Keratinocyte (primary cell): ENCODE data around the gene DDX28.
A peak's percentile ranks its signal among the peaks of the same experiment; 100 is the strongest.

ENCODE experiments used
- CTCF ChIP-seq, 3 experiments: IDR thresholded peaks in 1 of 3; conservative IDR thresholded peaks in 1 of 3; optimal IDR thresholded peaks in 1 of 3; 2 replicates in 2 of 3; 3 replicates in 1 of 3; pipeline versions ENCODE3 to v1.5.1; 2011; ENCODE audit warnings: low read length in 3 of 3, mild to moderate bottlenecking in 3 of 3, moderate library complexity in 2 of 3, control low read depth in 1 of 3, inconsistent platforms in 1 of 3; ENCODE audit not compliant: insufficient read depth in 2 of 3; ENCODE audit errors: extremely low read depth in 1 of 3
- EZH2 ChIP-seq: IDR thresholded peaks from one replicate; pipeline ENCODE4 v1.6.1; 2012; ENCODE audit warnings: inconsistent platforms, mild to moderate bottlenecking, low read length, moderate library complexity

- TF ChIP-seq CTCF (optimal IDR thresholded peaks at IDR 0.05 in 1 of 3, IDR thresholded peaks at IDR 0.05 in 1 of 3, conservative IDR thresholded peaks at IDR 0.05 in 1 of 3; ENCODE audit: extremely low read depth in 1 of 3, insufficient read depth in 2 of 3, low read length in 3 of 3) (peak in 1 of 3 experiments; percentile 16), EZH2 (no peak)
Observed at GRCh38 chr16:68022728-68023537, at the start of gene DDX28, which contains the start of gene DUS2.
